ENCODE results near the gene MPDU1. TPM values are rescaled to one million over a fixed set of nuclear protein-coding genes. Genes with fewer than 3 reads are reported as not detected.

The MPDU1 gene
- total and polyA plus RNA-seq, 2 of the 13 experiments (the other 11 are each of a cell fraction or from before 2014, with no cell fraction given), result 112 to 167 TPM

- TF ChIP-seq SRY (CRISPR knock-in tag; IDR thresholded peaks at IDR 0.05) (no peak), ETV5 (CRISPR knock-in tag; IDR thresholded peaks at IDR 0.05; ENCODE audit: borderline replicate concordance) (peak; percentile 82), ZSCAN12 (CRISPR knock-in tag; IDR thresholded peaks at IDR 0.05) (peak; percentile 78; the same call in 1 of the 2 replicates), FOXA3 (CRISPR knock-in tag; IDR thresholded peaks at IDR 0.05) (peak; percentile 78), GPN1 (CRISPR knock-in tag; IDR thresholded peaks at IDR 0.05; ENCODE audit: borderline replicate concordance) (no peak), ZNF136 (CRISPR knock-in tag; IDR thresholded peaks at IDR 0.05; ENCODE audit: low read depth) (peak; percentile 38; the same call in 1 of the 2 replicates), SRF (IDR thresholded peaks at IDR 0.05; ENCODE audit: low read depth, low read length) (no peak), SRSF1 (optimal IDR thresholded peaks at IDR 0.05; ENCODE audit: low read depth, low read length) (no peak), HNRNPH1 (optimal IDR thresholded peaks at IDR 0.05; ENCODE audit: low read depth, low read length) (peak; percentile 71), ZNF780A (CRISPR knock-in tag; IDR thresholded peaks at IDR 0.05) (peak; percentile 57; the same call in 1 of the 2 replicates), ERF (CRISPR knock-in tag; IDR thresholded peaks at IDR 0.05) (peak; percentile 86), NR2F6 (IDR thresholded peaks at IDR 0.05) (no peak; the same call in 1 of the 2 replicates), NR2F6 (CRISPR knock-in tag; IDR thresholded peaks at IDR 0.05) (peak; percentile 59), AKNA (CRISPR knock-in tag; IDR thresholded peaks at IDR 0.05; ENCODE audit: borderline replicate concordance) (0 out of 2 replicates have a peak, but pooled peaks have one; percentile 13), SP5 (CRISPR knock-in tag; IDR thresholded peaks at IDR 0.05; ENCODE audit: borderline replicate concordance, low read depth) (peak; percentile 41; the same call in 1 of the 2 replicates), ZFAT (CRISPR knock-in tag; conservative IDR thresholded peaks at IDR 0.05) (no peak), CHD4 (IDR thresholded peaks at IDR 0.05; ENCODE audit: borderline replicate concordance, low read length) (no peak; the same call in 1 of the 2 replicates), FOSL2 (CRISPR knock-in tag; IDR thresholded peaks at IDR 0.05) (peak; percentile 84), ZNF251 (CRISPR knock-in tag; IDR thresholded peaks at IDR 0.05) (no peak)
- TF ChIP-seq, protein P1, sequence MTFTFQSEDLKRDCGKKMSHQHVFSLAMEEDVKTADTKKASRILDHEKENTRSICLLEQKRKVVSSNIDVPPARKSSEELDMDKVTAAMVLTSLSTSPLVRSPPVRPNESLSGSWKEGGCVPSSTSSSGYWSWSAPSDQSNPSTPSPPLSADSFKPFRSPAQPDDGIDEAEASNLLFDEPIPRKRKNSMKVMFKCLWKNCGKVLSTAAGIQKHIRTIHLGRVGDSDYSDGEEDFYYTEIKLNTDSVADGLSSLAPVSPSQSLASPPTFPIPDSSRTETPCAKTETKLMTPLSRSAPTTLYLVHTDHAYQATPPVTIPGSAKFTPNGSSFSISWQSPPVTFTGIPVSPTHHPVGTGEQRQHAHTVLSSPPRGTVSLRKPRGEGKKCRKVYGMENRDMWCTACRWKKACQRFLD (CRISPR knock-in tag; IDR thresholded peaks at IDR 0.05; ENCODE audit: borderline replicate concordance), result no peak
These were observed 4.4 kb upstream of the MPDU1 start, which contains the start of gene CD68 (continued) for GRCh38 chr17:7579001-7579833.

Data from HepG2 (cell line).